MM.1S (cell line): Measurements from ENCODE around the gene SPAG17.
"Not testable (repeated sequence)": the region's sequence is repeated elsewhere in the genome, so short reads cannot be mapped to it uniquely, and the experiment has no call there.

Source experiments
- DNase-seq: peaks from one replicate; pipeline ENCODE4 v3.0.0-alpha.2; 2015
- H2AFZ ChIP-seq: fragments of 300-600 bp; sonication (generic); 2 replicates; pipeline ENCODE4 v1.6.0; 2016; ENCODE audit warnings: antibody characterized with exemption, low read length
- H3F3A ChIP-seq: fragments of 300-600 bp; sonication (generic); 2 replicates; pipeline ENCODE4 v1.6.1; 2016; ENCODE audit warnings: mild to moderate bottlenecking, antibody characterized with exemption, low read length, moderate library complexity, mixed read lengths; ENCODE audit not compliant: insufficient read depth
- H3K27ac ChIP-seq: fragments of 300-600 bp; sonication (generic); 2 replicates; pipeline ENCODE4 v1.5.1; 2016; ENCODE audit warnings: mild to moderate bottlenecking, low read length
- H3K27me3 ChIP-seq: fragments of 300-600 bp; sonication (generic); replicated peaks from 2 replicates; pipeline ENCODE4 v1.6.0; 2016; ENCODE audit warnings: low read length; ENCODE audit not compliant: insufficient read depth
- H3K36me3 ChIP-seq: fragments of 300-600 bp; sonication (generic); replicated peaks from 2 replicates; pipeline ENCODE4 v1.6.1; 2016; ENCODE audit warnings: mild to moderate bottlenecking, low read length, mixed read lengths; ENCODE audit not compliant: insufficient read depth
- H3K4me1 ChIP-seq: fragments of 300-600 bp; sonication (generic); 2 replicates; pipeline ENCODE4 v1.6.1; 2016; ENCODE audit warnings: low read length, mixed read lengths
- H3K4me2 ChIP-seq: fragments of 300-600 bp; sonication (generic); 2 replicates; pipeline ENCODE4 v1.6.0; 2016; ENCODE audit warnings: low read depth, low read length
- H3K4me3 ChIP-seq: fragments of 300-600 bp; sonication (generic); 2 replicates; pipeline ENCODE4 v1.5.1; 2016; ENCODE audit warnings: low read length, mixed read lengths
- H3K79me2 ChIP-seq: fragments of 300-600 bp; sonication (generic); 2 replicates; pipeline ENCODE4 v1.6.1; 2016; ENCODE audit warnings: mixed run types, low read length, mixed read lengths
- H3K9ac ChIP-seq: fragments of 300-600 bp; sonication (generic); 2 replicates; pipeline ENCODE4 v1.6.1; 2016; ENCODE audit warnings: low read length, mixed read lengths
- H3K9me2 ChIP-seq: fragments of 300-600 bp; sonication (generic); replicated peaks from 2 replicates; pipeline ENCODE4 v1.6.1; 2016; ENCODE audit warnings: mild to moderate bottlenecking, low read length, mixed read lengths; ENCODE audit not compliant: insufficient read depth
- H3K9me3 ChIP-seq: fragments of 300-600 bp; sonication (generic); replicated peaks from 2 replicates; pipeline ENCODE4 v1.6.1; 2016; ENCODE audit warnings: mild to moderate bottlenecking, low read length, mixed read lengths; ENCODE audit not compliant: insufficient read depth
- H4K20me1 ChIP-seq: fragments of 300-600 bp; sonication (generic); 2 replicates; pipeline ENCODE4 v1.6.1; 2016; ENCODE audit warnings: mild to moderate bottlenecking, low read length, moderate library complexity, mixed read lengths; ENCODE audit not compliant: insufficient read depth
- EZH2 ChIP-seq: fragments of 300-600 bp; sonication (generic); optimal IDR thresholded peaks from 2 replicates; pipeline ENCODE3; 2017; ENCODE audit warnings: low read depth, mild to moderate bottlenecking, antibody characterized with exemption, low read length, mixed read lengths
- EZH2phosphoT487 ChIP-seq: fragments of 300-600 bp; sonication (generic); IDR thresholded peaks from 2 replicates; pipeline ENCODE4 v1.6.1; 2018; ENCODE audit warnings: antibody characterized with exemption, low read length
- TF ChIP-seq, protein P1 (sequence below): fragments of 300-600 bp; sonication (generic); IDR thresholded peaks from 2 replicates; pipeline ENCODE4 v1.5.1; 2016; ENCODE audit warnings: antibody characterized with exemption, low read length, mixed read lengths

SPAG17 gene

GRCh38 chr1:117925981-117926380, 259.0 kb downstream of the SPAG17 start:
- H3K27ac ChIP-seq, result no peak overlapping the region
- no peak overlapping the region for H2AFZ ChIP-seq
- H3K4me1 ChIP-seq, result no peaks in the 10 kb centered on the region
- H3K4me3 ChIP-seq, result no peak overlapping the region
- H3K36me3 ChIP-seq, result no peaks in the 10 kb centered on the region
- no peaks in the 10 kb centered on the region for H3K27me3 ChIP-seq
- no peaks in the 10 kb centered on the region for H3K9me3 ChIP-seq
- no peak overlapping the region for H3K4me2 ChIP-seq
- H3K9me2 ChIP-seq, result no peaks in the 10 kb centered on the region
- no peaks in the 10 kb centered on the region for H4K20me1 ChIP-seq
- H3K79me2 ChIP-seq, result peaks cover 56% of the 10 kb centered on the region
- no peak for TF ChIP-seq EZH2
- TF ChIP-seq EZH2phosphoT487, result no peak
- TF ChIP-seq, protein P1, sequence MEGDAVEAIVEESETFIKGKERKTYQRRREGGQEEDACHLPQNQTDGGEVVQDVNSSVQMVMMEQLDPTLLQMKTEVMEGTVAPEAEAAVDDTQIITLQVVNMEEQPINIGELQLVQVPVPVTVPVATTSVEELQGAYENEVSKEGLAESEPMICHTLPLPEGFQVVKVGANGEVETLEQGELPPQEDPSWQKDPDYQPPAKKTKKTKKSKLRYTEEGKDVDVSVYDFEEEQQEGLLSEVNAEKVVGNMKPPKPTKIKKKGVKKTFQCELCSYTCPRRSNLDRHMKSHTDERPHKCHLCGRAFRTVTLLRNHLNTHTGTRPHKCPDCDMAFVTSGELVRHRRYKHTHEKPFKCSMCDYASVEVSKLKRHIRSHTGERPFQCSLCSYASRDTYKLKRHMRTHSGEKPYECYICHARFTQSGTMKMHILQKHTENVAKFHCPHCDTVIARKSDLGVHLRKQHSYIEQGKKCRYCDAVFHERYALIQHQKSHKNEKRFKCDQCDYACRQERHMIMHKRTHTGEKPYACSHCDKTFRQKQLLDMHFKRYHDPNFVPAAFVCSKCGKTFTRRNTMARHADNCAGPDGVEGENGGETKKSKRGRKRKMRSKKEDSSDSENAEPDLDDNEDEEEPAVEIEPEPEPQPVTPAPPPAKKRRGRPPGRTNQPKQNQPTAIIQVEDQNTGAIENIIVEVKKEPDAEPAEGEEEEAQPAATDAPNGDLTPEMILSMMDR, result no peak
- no peak overlapping the region for H3K9ac ChIP-seq
- DNase-seq, result no peak
- peaks cover 6% of the 10 kb centered on the region; the same call in 1 of the 2 replicates for H3F3A ChIP-seq

DNA sequence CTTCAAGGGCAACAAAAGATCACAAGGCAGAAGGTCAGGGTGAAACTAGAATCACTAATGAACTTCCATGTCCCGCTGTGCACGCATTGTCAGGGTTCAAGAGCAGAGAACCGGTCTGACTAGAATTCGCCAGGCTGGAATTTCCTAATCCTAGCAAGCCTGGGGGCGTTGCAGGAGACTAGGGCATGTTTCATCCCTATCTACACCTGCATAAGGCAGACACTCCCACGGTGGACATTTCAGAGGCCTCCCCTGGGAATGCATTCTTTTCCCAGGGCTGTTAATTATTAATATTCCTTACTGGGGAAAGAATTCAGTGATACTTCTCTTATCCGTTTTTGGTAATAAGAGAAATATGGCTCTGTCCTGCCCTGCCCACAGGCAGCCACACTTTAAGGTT, 262.3 kb downstream of the SPAG17 start:
- H3K4me1 ChIP-seq, H3F3A ChIP-seq, H4K20me1 ChIP-seq, H3K4me3 ChIP-seq, H3K9me3 ChIP-seq, H3K9ac ChIP-seq, H3K4me2 ChIP-seq, H2AFZ ChIP-seq, H3K27ac ChIP-seq, DNase-seq, H3K36me3 ChIP-seq, H3K27me3 ChIP-seq, H3K9me2 ChIP-seq: not testable (repeated sequence)
- peaks cover 29% of the 10 kb centered on the region for H3K79me2 ChIP-seq

DNA sequence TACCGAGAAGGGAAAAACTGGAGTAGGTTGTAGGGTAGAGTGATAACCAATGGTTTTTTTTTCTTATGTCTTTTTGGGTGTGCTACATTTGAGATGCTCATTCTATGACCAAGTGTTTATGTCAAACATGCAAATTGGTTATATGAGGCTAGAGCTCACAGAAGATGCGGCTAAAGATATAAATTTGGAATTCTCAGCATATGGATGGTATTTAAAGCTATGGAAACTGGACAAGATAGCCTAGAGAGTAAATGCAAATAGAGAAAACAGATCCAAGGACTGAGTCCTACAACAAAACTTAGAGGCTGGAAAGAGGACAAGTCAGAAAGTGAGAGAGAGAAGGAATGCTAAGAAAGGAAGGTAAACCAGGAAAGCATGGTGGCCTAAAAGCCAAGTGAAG, 263.0 kb downstream of the SPAG17 start:
- Histone ChIP-seq H3K9me2 (no peaks in the 10 kb centered on the region), H3K4me1 (no peaks in the 10 kb centered on the region), H3K79me2 (peaks cover 22% of the 10 kb centered on the region), H3K9me3 (no peaks in the 10 kb centered on the region), H3K27me3 (no peaks in the 10 kb centered on the region), H3K27ac (no peak overlapping the region), H3K4me2 (no peak overlapping the region), H3K36me3 (no peaks in the 10 kb centered on the region), H3K9ac (no peak overlapping the region), H2AFZ (no peak overlapping the region), H4K20me1 (no peaks in the 10 kb centered on the region), H3K4me3 (no peak overlapping the region), H3F3A (no peaks in the 10 kb centered on the region)
- DNase-seq, result no peak
- TF ChIP-seq EZH2, result no peak
- TF ChIP-seq, protein P1, result no peak
- no peak for TF ChIP-seq EZH2phosphoT487

DNA sequence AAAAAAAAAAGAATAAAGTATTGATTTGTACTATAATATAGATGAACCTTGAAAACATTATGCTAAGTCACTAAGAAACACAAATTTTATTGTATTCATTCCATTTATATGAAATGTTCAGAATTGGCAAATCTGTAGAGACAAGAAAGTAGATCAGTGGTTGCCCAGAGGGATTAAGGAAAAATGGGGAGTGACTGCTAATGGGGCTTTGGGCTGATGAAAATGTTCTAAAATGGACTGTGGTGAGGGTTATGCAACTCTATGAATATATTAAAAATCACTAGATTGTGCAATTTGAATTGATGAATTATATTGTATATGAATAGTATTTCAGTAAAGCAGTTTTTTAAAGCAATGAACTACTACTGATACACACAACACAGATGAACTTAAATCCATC, 265.7 kb downstream of the SPAG17 start:
- H3K79me2 ChIP-seq, result peaks cover 3% of the 10 kb centered on the region; the same call in 1 of the 2 replicates
- no peaks in the 10 kb centered on the region for H3K4me1 ChIP-seq
- TF ChIP-seq EZH2 (no peak), EZH2phosphoT487 (no peak)
- TF ChIP-seq, protein P1, result no peak
- H3F3A ChIP-seq, result no peaks in the 10 kb centered on the region; the same call in 1 of the 2 replicates
- H3K36me3 ChIP-seq, result no peaks in the 10 kb centered on the region
- no peaks in the 10 kb centered on the region for H4K20me1 ChIP-seq
- H2AFZ ChIP-seq, result no peak overlapping the region
- H3K9me3 ChIP-seq, result no peaks in the 10 kb centered on the region
- no peak overlapping the region for H3K4me3 ChIP-seq
- no peak for DNase-seq
- no peaks in the 10 kb centered on the region for H3K9me2 ChIP-seq
- no peak overlapping the region for H3K4me2 ChIP-seq
- H3K27ac ChIP-seq, result no peak overlapping the region
- no peak overlapping the region for H3K9ac ChIP-seq
- no peaks in the 10 kb centered on the region for H3K27me3 ChIP-seq
